GM10248 (cell line): Measurements from ENCODE around the gene PPHLN1.

Source experiments
- CTCF ChIA-PET: fragments of 300-600 bp; sonication (Branson Sonifier 250); formaldehyde crosslinking; extraction: SDS; loops from one replicate; lab custom pipeline; 2021; ENCODE audit warnings: antibody characterized with exemption; lab: Yijun Ruan, JAX
- POLR2A ChIA-PET: fragments of 350-650 bp; sonication (Branson Sonifier 250); formaldehyde crosslinking; extraction: SDS; loops from one replicate; lab custom pipeline; 2020; ENCODE audit warnings: antibody characterized with exemption; lab: Yijun Ruan, JAX
- DNase-seq: peaks from one replicate; pipeline ENCODE4 v3.0.0; 2012; ENCODE audit errors: extremely low spot score
- CTCF ChIP-seq: IDR thresholded peaks from 2 replicates; pipeline ENCODE4 v1.5.1; 2012; ENCODE audit warnings: mild to moderate bottlenecking, low read depth; ENCODE audit errors: extremely low read depth, missing control alignments, control extremely low read depth

The PPHLN1 gene

GRCh38 chr12:42447371-42447786 lies 121.4 kb downstream of the PPHLN1 start:
- ChIA-PET POLR2A (no interaction called here), CTCF (interaction anchor here (1.6 kb wide), 1 partner anchor 20 kb away, joined by 3 read pairs; no protein-coding TSS in a partner anchor)
- no peak for DNase-seq
- no peak for TF ChIP-seq CTCF

DNA sequence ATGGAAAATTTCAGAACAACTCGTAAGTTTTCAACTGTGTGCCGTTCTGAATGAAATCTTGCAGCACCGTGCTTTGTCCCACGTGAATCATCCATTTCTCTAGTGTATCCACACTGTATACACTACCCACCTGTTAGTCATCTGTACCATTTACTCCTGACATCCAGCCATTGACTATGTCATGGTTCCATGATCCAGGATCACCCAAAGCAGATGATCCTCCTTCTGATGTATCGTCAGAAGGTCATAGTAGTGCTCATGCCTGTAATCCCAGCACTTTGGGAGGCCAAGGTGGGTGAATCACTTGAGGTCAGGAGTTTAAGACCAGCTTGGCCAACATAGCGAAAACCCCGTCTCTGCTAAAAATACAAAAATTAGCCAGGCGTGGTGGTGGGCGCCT lies 122.9 kb downstream of the PPHLN1 start:
- ChIA-PET POLR2A (no interaction called here), CTCF (no interaction called here)
- no peak for TF ChIP-seq CTCF
- DNase-seq = no peak

DNA sequence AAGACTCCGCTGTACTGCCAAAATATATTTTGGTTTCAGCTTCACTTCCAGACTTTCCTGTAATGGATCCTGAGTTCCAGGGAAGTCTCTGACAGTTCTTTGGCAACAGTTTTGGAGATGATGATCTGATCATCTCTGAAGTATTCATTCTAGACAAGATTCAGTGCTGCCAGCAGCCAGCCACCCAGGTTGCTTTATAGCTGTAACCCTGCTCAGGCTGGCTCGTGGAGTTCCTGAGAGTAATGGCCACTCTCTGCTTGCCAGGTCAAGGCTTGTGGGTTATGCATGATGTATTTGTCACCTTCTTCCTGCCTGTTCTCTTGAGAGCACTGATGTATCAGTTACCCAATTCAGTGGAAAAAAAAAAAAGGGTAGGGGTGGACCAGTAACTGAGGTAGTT lies 124.3 kb downstream of the PPHLN1 start:
- no peak for DNase-seq
- POLR2A ChIA-PET = no interaction called here
- CTCF ChIA-PET = interaction anchor here (1.0 to 1.5 kb wide), 4 partner anchors 12 to 889 kb away, joined by 3 to 5 read pairs (median 3); no protein-coding TSS in a partner anchor
- no peak for TF ChIP-seq CTCF

DNA sequence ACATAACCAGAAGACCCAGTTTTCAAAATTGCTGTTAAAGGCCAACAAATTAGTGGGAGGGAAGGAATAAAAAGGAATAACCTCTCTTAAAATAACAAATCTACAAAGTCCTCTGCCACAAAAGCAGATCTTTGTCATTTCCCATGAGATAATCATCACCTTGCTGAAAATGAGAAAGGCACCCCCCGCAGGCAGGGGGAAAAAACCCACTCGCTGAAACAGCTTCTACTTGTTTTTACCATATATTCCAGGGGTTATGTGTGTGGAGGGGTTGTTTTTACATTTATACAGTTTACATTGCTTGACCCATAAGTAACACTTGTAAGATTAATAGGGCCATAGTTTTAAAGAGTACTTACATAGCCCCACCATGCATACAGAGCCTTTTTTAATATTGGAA lies 132.6 kb downstream of the PPHLN1 start:
- TF ChIP-seq CTCF = no peak
- ChIA-PET POLR2A (no interaction called here), CTCF (interaction anchor here (0.8 kb wide), 1 partner anchor 22 kb away, joined by 4 read pairs; no protein-coding TSS in a partner anchor)
- no peak for DNase-seq

GRCh38 chr12:42459336-42459847 lies 133.4 kb downstream of the PPHLN1 start:
- no peak for TF ChIP-seq CTCF
- DNase-seq = no peak
- CTCF ChIA-PET = interaction anchor here (0.8 kb wide), 1 partner anchor 23 kb away, joined by 4 read pairs; no protein-coding TSS in a partner anchor
- POLR2A ChIA-PET = no interaction called here

DNA sequence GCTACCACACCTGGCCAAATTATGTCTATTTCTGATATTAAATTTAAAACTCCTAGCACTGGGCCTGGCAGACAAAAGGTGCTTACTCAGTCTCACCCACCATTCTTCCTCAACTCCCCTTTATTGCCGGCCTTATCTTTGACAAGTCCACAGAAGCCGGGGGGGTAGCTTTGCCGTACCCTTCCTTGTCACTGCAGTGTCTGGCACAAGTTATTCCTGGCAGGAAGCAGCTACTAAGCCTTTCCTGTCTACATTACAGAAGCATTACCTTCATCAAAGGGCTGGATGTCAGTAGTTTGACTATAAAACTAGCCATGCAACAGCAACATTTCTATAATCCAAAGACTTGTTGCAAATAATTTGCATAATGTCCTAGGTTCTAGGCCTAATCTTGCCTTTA lies 136.5 kb downstream of the PPHLN1 start:
- DNase-seq = no peak
- ChIA-PET POLR2A (no interaction called here), CTCF (interaction anchor here (1.0 to 1.9 kb wide), 2 partner anchors 12 to 21 kb away, joined by 5 read pairs; no protein-coding TSS in a partner anchor)
- no peak for TF ChIP-seq CTCF
